Breast epithelium (tissue), 3 donors: ENCODE data around the gene HTR6.

Experiments used
- POLR2AphosphoS5 ChIP-seq, 3 donors: sonication (generic); formaldehyde crosslinking; IDR thresholded peaks; one replicate each; pipeline ENCODE4 v1.6.1; 2017; ENCODE audit warnings: antibody characterized with exemption in 3 of 3
- TF ChIP-seq, protein P1 (sequence below), 3 donors: fragments of 450-650 bp; IDR thresholded peaks; one replicate each; pipeline ENCODE4 v1.5.1; 2016 to 2017; ENCODE audit warnings: antibody characterized with exemption in 3 of 3, mild to moderate bottlenecking in 3 of 3, moderate library complexity in 3 of 3

- TF ChIP-seq, protein P1, sequence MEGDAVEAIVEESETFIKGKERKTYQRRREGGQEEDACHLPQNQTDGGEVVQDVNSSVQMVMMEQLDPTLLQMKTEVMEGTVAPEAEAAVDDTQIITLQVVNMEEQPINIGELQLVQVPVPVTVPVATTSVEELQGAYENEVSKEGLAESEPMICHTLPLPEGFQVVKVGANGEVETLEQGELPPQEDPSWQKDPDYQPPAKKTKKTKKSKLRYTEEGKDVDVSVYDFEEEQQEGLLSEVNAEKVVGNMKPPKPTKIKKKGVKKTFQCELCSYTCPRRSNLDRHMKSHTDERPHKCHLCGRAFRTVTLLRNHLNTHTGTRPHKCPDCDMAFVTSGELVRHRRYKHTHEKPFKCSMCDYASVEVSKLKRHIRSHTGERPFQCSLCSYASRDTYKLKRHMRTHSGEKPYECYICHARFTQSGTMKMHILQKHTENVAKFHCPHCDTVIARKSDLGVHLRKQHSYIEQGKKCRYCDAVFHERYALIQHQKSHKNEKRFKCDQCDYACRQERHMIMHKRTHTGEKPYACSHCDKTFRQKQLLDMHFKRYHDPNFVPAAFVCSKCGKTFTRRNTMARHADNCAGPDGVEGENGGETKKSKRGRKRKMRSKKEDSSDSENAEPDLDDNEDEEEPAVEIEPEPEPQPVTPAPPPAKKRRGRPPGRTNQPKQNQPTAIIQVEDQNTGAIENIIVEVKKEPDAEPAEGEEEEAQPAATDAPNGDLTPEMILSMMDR (IDR thresholded peaks at IDR 0.05), result no peak
- no peak for TF ChIP-seq POLR2AphosphoS5 (IDR thresholded peaks at IDR 0.05)
These were observed 52.8 kb downstream of the HTR6 start for GRCh38 chr1:19717467-19717866.
